ENCODE results near the gene CD37.
"Not testable (repeated sequence)": the region's sequence is repeated elsewhere in the genome, so short reads cannot be mapped to it uniquely, and the experiment has no call there.

Gene CD37

DNA sequence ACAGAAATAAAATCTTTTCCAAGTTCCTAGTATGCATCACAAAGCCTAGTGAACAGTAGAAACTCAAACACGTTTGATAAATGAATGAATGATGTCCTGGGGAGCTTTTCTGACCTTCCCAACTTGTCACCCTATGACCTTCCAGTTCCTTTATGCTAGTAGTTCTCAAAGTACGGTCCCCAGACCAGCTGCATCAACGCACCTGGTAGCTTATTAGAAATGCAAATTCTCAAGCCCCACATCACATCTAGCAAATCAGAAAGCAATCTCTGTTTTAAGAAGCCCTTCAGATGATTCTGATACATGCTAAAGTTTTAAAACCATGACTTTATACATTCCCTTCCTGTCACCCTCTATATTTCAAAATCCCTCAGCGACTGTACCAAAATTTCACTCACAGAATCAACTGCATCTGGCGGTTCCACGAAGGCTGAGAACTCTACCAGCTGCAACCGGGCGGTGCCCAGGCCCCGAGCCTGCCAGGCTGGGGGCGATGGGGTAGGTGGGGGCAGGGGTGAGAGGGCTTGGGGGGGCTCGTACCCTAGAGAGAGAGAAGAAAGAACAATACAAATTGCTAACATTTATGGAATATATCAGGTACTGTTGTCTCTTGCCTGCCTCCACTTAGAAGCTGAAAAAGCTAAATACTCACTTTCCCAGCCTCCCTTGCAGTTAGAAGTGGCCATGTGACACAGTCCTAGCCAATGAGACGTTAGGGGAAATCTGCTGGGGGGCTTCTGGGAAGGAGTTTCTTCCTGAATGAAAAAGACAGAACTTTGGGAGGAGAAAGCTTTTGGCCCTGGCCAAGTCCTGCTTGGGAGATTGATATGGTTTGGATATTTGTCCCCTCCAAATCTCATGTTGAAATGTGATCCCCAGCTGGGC is 13.3 kb downstream of the CD37 start:
- DNase-seq, result no peak

DNA sequence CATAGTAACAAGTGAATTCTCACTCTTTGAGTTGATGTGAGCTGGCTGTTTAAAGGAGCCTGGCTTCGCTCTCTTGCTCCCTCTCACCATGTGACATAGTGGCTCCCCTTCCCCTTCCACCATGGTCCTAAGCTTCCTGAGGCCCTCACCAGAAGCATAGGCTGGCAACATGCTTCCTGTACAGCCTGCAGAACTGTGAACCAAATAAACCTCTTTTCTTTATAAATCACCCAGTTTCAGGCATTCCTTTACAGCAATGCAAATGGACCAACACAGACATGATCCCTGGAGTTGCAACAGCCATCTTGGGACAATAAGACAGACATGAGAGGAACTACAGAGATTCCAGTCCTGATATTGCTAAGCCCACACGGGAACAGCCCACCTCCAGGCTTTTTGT is 14.4 kb downstream of the CD37 start:
- no peak for DNase-seq

DNA sequence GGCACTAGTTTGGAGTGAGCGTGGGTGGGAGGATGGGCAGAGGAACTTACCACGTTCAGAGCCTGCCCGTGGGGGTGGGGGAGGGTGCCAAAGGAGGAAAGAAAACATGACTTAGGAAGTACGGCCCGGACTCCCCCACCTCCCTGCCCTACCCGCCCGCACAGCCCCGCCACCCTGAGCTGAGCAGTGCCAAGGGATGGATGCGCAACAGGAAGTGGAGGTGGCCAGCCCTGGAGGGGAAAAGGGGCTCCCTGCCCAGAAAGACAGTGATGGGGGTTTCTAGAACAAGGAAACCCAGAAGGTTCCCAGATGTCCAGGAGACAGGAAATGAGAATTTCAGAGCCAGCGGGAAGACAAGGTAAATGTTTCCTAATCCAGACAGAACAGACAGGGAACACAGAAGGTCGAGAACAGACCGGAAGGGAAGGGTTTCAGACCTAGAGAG is 20.7 kb downstream of the CD37 start:
- DNase-seq, result no peak

DNA sequence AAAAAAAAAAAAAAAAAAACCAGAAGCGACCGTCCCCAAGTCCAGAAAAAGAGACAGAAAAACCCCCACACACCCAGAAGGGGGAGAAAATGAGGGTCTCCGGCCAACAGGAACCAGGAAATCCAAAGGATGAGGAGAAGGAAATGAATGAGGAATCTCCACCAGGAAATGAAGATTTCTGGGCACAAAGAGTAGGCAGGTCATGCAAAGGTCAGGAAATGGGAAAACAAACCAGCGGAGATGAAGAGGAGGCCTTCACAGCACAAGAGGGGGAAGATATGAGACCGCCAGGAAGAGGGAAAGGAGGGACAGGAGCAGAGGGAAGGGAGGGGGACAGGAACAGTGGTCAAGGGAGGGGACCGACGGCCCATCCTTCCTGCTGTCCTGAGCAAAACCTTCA is 21.2 kb downstream of the CD37 start:
- DNase-seq, result no peak

DNA sequence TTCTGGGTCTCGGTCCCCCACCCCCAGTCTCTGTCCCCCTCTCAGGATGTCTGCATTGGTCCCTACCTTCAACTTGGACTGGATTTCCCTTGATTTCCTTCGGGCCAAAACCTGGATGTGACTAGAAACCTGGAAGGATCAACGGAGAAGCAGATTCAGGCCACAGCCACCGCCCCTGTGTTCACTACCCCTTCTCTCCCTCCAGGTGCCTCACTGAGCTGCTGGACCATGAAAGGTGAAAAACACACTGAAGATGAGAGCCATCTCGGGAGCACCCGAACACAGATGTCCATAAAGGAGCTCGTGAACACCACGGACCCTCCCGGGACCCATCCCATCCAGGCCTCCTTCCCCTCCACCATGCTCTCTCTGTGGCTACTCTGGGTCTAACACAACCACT is 22.0 kb downstream of the CD37 start:
- no peak for DNase-seq

DNA sequence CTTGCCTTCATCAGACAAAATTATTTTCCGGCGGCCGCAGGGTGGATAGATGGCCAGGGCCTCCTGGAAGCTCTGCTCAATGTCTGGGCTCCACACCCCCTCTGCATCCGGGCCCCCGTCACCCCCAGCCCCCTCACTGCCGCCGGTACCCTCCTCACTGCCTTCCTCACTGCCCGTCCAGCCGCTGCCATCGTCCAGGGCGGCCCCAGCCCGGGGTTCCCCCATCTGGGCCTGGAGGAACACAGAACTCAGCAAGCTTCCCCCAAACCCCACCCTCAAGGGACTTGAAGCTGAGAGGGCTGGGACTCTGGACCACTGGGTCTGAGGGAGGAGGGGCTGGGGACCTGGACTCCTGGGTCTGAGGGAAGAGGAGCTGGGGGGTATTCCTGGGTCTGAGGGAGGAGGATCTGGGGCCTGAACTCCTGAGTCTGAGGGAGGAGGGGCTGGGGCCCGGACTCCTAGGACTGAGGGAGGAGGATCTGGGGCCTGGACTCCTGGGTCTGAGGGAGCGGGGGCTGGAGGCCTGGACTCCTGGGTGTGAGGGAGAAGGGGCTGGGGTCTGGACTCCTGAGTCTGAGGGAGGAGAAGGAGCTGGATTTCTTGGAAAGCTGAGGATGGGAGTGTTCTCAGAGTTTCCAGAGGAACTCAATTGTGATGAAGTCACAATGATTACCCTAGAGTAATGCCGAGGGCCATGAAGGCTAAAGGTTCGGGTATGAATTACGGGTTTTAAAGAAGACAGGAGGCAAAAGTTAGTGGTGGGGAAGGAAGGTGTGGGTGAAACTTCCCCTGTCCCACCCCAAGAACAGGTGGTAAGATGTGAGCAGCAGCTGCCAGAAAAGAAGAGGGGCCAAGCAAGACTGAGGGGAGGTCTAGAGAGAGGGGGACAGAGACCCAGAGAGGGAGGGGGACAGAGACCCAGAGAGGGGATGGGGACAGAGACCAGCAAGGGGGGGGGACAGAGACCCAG is 24.9 kb downstream of the CD37 start:
- no peak for DNase-seq

DNA sequence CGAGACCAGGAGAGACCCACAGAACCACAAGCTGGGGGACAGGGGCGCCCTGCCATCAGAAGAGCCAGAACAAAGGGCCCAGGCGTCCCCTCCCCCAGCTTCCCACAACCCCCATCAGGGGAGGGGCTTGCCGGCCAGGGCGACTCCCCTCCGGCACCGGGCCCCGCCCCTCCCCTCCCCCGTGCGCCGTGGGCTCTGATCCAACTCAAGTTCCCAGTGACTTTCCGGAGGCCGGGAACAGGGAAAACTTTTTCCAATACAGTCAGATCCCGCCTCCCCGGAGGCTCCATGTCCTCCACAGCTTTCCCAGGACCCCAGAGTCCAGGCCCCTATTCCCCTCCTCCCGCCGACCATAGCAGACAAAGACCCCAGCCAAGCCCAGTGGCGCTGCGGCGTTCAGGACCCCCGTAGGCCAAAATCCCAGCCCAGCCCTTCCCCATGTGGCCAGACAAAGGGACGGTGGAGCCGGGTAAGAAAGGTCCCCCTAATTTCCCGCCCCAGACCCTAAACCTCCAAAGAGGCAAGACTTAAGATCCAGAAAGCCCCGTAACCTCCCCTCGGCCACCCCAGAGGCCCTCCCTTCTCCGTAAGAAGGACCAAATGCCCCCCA is 26.3 kb downstream of the CD37 start:
- DNase-seq, result no peak

DNA sequence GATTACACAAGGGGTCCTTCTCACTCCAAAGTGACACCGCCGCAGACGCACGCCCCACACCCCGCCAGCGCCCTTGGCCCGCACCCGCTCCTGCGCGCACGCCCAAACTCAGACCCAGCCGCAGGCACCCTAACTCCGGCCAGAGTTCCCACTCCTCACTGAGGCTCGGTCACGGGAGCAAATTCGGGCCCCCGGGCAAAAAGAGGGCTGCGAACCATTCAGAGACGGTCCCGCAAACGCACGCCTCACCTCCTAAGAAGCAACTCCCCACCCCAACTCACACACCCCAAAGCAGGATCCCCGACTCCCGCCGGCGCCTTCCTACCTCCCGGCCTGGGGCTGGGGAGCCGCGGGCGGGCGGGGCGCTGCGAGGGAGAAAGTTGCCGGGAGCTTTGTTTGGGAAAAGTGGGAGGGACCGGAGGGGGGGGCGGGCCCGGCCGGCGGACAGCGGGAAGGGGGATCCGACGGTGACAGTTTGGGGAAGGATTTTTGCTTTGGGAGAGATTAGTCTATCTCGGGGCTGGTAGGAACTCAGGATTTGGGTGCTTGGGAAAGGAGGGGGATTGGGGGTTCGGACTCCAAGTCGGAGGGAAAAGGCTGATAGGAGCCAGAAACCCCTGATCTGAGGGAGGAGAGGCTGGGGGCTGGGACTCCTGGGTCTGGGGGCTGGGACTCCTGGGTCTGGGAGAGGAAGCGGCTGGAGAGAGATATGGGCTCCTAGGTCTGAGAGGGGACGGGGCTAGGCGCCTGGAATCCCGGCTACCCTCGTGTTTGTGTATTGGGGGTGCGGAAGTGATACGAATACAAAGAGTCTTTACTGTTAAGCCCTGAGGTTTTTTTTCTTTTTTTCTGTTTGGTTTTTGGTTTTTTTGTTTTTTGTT is 27.1 kb downstream of the CD37 start, which contains the start of gene TEAD2:
TSS of gene TEAD2 (minus strand) at position 369 of the 881 bp plus-strand sequence. CDS start 2,341 bp downstream, outside the sequence.
- DNase-seq, result no peak

DNA sequence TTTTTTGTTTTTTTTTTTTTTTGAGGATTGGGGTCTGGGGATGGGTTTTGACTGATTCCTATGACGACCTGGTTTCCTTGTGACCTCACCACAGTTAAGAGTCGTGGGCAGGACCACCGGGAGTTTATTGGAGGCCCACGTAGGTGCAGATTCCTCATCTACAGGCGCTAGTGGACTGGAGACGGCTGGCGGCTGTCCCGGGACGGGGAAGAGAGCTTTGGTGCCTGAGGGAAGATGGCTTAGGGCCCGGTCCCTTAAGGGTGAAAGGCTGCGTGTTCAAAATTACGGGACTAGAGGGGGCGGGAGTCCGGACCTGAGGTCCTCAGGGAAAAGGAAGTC is 27.7 kb downstream of the CD37 start:
- DNase-seq, result no peak

DNA sequence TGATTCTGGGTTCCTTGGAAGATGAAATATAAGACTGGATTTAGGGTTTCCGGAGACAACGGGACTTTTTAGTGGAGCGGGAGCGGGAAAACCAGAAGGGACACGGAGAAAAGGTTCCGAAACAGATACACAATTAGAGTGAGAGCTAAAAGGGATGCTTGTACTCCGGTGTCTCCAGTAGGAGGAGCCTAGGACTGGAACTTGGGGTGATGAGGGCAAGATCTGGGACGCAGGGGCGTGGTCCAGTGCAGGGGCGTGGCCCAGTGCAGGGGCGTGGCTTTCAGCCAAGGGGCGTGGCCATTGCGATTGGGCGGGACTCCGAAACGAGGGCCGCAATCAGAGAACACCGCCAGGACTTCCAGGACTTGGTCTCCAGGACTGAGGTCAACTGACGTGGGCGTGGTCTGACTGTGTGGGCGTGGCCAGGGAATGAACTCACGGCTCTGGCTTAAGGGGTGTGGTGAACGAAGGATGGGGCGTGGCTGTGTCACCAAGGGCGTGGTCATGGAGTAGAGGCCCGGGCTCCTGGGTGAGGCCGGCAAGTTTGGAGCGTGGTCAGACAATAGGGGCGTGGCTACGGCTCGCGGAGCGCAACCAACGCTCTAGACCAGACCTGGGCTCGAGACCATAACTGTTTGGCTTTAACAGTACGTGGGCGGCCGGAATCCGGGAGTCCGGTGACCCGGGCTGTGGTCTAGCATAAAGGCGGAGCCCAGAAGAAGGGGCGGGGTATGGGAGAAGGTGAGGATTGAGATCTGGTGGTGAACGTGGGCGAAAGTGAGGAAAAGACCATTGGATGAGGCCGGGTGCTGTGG is 28.3 kb downstream of the CD37 start, which contains the start of gene DKKL1:
TSS of gene DKKL1 (plus strand) at position 610 of the 815 bp plus-strand sequence. CDS start at position 732, 122 bp downstream.
- no peak for DNase-seq

DNA sequence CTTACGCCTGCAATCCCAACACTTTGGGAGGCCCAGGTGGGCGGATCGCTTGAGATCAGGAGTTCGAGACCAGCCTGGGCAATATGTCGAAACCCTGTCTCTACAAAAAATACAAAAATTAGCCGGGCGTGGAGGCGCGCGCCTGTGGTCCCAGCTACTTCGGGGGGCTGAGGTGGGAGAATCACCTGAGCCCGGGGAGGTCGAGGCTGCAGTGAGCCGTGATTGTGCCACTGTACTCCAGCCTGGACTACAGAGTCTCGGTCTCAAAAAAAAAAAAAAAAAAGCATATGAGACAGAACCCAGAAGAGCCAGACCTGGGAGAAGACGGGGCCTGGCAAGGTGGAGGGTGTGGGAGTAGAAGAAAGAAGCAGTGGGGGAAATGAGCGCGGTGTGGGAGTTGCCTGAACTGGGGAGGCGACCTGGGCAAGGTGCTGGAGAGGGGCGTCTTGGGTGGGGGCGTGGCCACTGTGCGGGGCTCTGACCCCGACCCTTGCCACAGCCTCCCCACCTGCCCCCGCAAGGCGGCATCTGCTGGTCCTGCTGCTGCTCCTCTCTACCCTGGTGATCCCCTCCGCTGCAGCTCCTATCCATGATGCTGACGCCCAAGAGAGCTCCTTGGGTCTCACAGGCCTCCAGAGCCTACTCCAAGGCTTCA is 29.0 kb downstream of the CD37 start:
- DNase-seq, result no peak

DNA sequence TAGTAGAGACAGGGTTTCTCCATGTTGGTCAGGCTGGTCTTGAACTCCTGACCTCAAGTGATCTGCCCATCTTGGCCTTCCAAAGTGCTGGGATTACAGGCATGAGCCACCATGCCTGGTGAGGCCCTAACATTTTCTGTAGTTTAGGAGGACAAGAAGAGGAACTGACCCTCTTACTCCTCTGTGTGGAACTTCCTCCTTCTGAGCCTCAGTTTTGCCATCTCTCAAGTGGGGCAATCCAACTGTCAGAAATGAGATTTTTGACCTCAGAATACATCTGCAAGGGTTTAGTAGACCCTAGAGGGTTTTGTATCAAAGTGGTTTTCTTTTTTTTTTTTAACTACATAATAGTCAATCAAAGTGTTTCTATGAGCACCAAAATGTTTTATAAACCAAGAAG is 30.9 kb downstream of the CD37 start:
- no peak for DNase-seq

DNA sequence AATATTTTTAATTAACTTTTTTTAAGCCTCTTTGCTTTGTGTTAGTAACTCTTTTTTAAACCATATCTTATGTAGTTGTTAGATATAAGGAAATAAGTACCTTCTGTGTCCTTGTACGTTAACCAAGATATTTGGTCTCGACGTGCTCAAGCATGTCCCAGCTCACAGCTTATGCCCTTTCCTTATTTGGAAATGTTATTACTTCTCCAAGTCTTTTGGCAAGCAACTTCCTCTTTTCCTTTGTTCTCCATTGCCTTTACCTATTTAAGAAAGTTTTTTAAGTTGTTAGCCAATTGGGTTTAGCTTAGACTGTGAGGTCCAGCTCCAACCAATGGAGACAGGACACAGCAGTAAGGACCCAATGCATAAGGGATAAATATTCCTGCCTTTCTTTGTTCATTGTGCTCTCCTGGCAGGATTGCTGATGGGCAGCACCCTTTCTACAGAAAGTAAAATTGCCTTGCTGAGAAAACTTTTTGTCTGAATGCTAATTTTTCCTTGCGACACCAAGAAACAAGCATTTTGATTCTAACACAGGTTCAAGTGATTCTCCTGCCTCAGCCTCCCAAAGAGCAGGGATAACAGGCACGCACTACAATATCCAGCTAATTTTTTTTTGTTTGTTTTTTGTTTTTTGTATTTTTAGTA is 33.6 kb downstream of the CD37 start:
- DNase-seq, result no peak

DNA sequence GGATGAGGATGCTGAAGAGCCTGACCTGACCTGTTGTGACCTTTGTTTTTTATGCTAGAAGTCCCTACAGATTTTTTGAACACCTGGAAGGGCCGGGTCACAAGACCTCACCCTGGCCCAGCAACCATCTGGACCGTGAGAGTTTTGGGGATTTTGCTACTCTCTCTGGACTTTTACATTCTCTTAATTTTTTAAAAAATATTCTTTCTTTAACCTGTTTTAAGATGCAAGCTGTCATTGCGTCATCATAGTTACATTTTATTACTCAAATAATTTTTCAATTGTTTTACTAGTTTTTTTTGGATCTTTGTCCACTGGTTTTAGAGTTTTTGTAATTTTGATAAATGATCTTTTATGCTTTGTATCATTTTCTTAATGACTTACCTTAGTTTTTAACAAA is 36.0 kb downstream of the CD37 start:
- DNase-seq, result no peak

DNA sequence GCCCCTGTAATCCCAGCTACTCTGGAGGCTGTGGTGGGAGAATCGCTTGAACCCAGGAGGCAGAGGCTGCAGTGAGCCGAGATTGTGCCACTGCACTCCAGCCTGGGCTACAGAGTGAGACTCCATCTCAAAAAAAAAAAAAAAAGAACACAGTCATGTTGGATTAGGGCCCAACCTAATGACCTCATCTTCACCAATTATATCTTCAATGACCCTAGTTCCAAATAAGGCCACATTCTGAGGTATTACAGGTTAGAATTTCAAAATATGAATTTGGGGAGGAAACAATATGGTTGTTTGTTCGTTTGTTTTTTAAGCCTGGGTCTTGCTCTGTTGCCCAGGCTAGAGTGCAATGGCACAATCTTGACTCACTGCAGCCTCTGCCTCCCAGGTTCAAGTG is 38.0 kb downstream of the CD37 start:
- not testable (repeated sequence) for DNase-seq

DNA sequence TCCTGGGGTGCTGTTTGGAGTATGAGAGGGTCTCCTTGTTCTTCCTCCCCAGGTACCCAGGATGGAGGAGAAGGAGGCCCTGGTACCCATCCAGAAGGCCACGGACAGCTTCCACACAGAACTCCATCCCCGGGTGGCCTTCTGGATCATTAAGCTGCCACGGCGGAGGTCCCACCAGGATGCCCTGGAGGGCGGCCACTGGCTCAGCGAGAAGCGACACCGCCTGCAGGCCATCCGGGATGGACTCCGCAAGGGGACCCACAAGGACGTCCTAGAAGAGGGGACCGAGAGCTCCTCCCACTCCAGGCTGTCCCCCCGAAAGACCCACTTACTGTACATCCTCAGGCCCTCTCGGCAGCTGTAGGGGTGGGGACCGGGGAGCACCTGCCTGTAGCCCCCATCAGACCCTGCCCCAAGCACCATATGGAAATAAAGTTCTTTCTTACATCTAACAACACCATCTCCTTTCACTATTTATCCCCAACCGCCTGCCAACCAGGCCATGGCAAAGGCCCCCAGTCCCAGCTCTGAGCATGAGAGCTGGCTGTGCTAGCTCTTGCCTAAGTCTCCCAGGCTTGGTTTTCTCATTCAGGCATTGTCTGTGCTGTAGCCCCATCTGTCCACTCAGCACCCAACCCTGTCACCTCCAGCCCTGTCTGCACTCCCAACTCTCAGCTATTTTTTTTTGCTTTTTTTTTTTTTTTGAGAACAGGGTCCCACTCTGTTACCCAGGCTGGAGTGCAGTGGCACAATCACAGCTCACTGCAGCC is 39.6 kb downstream of the CD37 start:
- DNase-seq, result no peak

DNA sequence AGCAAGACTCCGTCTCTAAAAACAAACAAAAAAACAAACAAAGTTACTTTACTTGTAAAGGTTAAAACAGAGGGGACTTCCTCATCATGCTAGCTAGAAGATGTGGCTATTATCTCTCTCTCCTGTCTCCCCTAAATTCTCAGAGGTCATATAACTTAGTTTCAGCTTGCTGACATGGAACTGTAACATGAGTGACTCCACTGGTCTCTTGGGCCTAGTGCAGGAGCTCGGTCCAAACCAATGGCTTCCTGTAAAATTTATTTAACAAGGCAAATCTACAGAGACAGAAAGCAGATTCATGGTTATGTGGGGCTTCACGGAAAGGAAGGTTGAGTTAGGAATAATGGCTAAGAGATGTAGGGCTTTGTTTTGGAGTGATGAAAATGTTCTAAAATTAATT is 43.3 kb downstream of the CD37 start:
- DNase-seq, result no peak

DNA sequence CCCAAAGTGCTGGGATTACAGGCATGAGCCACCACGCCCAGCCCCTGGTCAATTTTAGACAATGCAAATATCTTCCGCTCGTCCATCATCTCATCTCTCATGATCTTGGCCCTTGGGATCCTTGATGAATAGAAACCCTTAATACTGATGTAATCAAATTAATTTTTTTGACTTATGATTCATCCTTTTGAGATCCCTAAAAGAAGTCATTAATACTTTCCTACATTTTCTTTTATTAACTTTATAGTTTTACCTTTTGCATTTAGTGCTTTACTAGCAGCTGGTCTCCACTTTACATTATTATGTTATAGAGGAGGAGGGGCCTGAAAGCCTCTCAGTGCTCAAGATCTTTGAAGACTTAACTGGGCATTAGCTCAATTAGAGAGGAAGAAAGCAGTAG is 45.2 kb downstream of the CD37 start:
- no peak for DNase-seq

DNA sequence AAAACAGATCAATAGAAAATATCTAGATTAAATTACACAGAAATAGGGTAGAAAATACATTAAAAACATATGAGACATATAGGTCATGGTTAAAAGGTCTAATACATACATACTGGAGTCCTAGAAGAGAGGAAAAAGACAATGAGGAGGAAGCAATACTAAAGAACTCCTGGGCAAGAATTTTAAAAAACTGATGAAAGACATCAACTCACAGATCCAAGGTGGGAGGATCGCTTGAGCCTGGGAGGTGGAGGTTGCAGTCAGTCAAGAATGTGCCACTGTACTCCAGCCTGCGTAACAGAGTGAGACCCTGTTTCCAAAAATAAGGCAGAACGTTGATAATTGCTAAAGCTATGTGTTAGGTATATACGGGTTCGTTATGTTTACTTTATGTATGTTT is 47.4 kb downstream of the CD37 start:
- no peak for DNase-seq

All from NK-92 treated with Interleukin-12 subunit alpha and Interleukin-12 subunit beta, amount 100 ng/mL, for 24 hours (cell line).